ENCODE measurements around the gene CXCR2.
"Not testable (repeated sequence)": the region's sequence is repeated elsewhere in the genome, so short reads cannot be mapped to it uniquely, and the experiment has no call there.

The CXCR2 gene

GRCh38 chr2:218125626-218126080 is at the start of gene CXCR2:
TSS of gene CXCR2 (plus strand) at chr2:218126028. CDS start at chr2:218134802, 8,774 bp downstream.
- no peak for DNase-seq

- DNase-seq = no peak
Observed at GRCh38 chr2:218077464-218078216, 48.2 kb upstream of the CXCR2 start.

DNA sequence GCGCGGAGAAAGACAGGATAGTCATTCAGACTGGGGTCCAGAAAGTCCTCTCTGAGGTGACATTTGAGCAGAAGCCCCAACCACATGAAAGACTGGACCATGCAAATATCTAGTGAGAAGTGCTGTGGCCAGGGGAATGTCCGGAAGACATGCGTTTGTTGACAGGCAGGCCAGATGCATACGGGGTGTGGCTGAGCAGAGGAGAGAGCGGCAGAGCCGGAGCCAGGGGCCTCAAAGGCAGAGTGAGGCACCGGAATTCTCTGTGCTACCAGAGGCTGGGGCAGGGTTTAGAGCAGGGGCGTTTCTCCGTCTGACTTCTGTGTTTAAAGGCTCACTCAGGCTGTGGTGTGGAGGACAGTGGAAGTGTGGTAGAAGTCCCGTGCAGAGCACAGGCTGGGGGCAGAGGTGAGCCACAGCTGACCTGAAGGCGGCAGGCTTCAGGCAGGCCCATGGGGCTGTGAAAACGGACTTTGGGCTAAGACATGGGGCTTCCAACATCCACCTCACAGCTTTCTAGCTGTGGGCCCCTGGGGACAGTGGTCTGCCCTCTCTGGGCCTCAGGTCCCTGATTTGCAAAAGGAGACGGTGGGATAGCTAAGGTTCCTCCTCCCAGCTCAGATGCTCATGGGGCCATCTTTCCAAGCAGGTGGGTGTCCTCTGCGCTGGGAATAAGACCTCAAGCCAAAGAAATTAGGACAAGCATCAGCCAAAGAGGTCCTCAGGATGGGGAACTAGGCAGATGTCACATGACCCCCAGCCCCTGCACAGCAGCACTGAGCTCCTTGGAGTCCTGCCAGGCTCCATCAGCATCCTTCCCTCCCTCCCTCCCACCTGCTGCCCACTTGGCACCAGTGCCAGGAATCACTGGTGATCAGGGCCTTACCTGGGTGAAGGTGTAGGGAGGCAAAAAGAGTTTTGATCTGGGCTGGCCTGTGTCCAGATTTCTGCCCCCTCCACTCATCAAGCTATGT is 45.6 kb upstream of the CXCR2 start:
- no peak for DNase-seq

- DNase-seq = no peak
Observed at GRCh38 chr2:218081063-218081462, 44.8 kb upstream of the CXCR2 start.

- DNase-seq = no peak
Observed at GRCh38 chr2:218081695-218082094, 44.1 kb upstream of the CXCR2 start.

GRCh38 chr2:218082586-218083351 is 43.1 kb upstream of the CXCR2 start:
- DNase-seq = no peak

- no peak for DNase-seq
Observed at GRCh38 chr2:218083352-218083676, 42.5 kb upstream of the CXCR2 start.

DNA sequence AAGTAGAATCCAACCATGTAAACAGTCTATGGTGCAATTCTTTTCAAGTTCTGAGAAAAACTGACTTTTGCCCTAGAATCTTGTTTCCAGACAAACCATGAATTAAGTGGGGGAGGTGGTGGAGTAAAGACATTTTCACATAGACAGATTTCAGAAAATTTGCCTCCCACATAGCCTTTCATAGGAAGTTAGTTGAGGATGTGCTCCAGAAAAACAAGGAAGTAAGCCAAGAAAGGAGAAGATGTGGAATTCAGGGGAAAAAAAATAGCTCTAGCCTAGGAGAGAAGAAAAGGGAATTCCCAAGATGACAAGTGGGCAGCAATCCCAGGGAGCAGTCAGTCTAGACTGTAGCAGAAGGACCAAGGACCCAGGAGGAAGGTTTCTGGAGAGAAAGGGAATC is 39.4 kb upstream of the CXCR2 start:
- no peak for DNase-seq

- DNase-seq = no peak
Observed at GRCh38 chr2:218089259-218089658, 36.6 kb upstream of the CXCR2 start.

DNA sequence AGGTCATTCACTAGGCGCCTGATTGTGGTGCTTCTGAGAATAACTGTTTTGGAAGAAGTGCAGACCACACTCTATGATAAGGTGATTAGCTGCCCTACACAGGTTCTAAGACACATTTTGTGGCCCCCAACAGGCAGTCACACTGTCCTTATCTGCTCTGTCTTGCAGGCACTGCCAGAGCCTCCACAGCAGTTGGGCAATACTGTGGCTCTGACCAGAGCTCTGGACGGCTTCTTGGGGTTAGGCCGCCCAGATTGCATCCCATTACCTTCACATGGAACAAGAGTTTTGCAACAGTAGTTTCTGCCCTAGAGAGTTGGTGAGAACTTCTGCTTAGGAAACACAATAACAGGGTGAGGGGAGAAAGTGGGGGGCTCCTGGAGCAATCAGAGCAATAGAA is 34.1 kb upstream of the CXCR2 start:
- no peak for DNase-seq

DNA sequence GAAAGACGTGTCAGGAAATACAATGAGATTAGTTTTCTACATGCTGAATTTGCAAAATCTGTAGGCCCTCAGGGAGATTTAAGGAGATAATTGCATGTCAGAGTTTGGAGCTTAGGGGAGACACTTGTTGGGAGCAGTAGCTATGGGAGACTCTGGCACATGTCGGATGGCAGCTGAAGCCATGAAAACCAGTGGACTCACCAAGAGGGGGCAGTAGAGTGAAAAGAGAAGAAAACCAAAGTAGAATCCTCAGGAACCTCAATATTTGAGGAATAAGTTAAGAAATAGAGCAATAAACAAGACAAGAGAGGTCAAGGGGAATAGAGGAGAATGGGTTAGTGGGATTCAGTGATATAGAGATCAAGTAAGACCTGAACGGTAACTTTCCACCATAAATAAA is 31.9 kb upstream of the CXCR2 start:
- no peak for DNase-seq

GRCh38 chr2:218095853-218096252 is 30.0 kb upstream of the CXCR2 start:
- no peak for DNase-seq

- DNase-seq = no peak
Observed at GRCh38 chr2:218097975-218098374, 27.9 kb upstream of the CXCR2 start.

- not testable (repeated sequence) for DNase-seq
Observed at GRCh38 chr2:218108834-218109233, 17.0 kb upstream of the CXCR2 start.

DNA sequence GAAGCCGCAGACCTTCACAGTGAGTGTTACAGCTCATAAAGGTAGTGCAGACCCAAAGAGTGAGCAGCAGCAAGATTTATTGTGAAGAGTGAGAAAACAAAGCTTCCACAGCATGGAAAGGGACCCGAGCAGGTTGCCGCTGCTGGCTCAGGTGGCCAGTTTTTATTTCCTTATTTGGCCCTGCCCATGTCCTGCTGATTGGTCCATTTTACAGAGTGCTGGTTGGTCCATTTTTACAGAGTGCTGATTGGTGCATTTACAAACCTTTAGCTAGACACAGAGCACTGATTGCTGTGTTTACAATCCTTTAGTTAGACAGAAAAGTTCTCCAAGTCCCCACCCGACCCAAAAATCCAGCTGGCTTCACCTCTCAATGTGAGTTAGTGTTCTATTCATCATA is 4.0 kb upstream of the CXCR2 start:
- not testable (repeated sequence) for DNase-seq

- DNase-seq = not testable (repeated sequence)
Observed at GRCh38 chr2:218122286-218122685, 3.5 kb upstream of the CXCR2 start.

DNA sequence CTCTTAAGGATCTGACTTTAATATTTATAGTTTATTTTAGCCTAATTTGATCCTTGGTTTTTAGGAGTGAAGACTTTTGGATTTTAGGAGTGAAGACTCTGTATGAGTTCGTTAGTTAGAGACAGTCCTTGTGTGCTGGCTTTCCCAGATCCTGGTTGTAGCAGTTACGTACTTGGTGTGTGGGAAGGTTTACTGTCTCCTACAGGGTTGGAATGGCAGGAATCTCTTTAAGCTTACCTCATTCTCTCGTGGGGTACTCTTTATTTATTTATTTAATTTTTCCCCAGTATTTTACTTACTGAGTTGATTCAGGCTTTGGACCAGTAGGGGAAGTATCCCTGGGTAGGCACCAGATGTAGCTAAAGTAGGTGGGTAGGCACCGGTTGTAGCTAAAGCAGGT is 1.8 kb upstream of the CXCR2 start:
- DNase-seq = no peak

GRCh38 chr2:218125095-218125494 is 733 bp upstream of the CXCR2 start:
- DNase-seq = no peak

- no peak for DNase-seq
Observed at GRCh38 chr2:218127929-218128455, 2.2 kb downstream of the CXCR2 start.

GRCh38 chr2:218128781-218129457 is 3.1 kb downstream of the CXCR2 start:
- no peak for DNase-seq

GRCh38 chr2:218129458-218130135 is 3.8 kb downstream of the CXCR2 start:
- DNase-seq = no peak

DNA sequence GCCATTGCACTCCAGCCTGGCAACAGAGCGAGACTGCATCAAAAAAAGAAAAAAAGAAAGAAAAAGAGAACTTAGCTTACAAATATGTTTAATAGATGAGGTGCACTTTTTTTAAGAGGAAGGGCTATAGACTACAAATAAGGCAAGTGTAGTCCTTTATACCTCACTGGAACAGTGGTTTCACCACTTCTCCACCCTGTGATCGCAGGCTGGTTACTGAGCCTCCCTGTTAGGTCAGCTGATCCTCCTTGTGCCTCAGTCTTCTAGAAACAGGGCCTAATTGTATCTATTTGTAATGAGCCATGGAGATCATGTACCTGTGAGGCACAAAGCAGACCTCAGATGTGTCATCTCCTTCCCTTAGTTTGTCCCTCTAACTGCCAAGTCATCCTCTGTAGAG is 4.5 kb downstream of the CXCR2 start:
- DNase-seq = no peak

All from GOT3 (cell line).